VCaP (cell line): ENCODE results near the gene TACO1.

Experiments used
- H3K27ac ChIP-seq: fragments of 450-650 bp; 2 replicates; pipeline ENCODE4 v1.5.1; 2017
- CTCF ChIP-seq: fragments of 450-650 bp; conservative IDR thresholded peaks from 2 replicates; pipeline ENCODE4 v1.5.1; 2017; ENCODE audit warnings: mild to moderate bottlenecking, moderate library complexity

Gene TACO1

DNA sequence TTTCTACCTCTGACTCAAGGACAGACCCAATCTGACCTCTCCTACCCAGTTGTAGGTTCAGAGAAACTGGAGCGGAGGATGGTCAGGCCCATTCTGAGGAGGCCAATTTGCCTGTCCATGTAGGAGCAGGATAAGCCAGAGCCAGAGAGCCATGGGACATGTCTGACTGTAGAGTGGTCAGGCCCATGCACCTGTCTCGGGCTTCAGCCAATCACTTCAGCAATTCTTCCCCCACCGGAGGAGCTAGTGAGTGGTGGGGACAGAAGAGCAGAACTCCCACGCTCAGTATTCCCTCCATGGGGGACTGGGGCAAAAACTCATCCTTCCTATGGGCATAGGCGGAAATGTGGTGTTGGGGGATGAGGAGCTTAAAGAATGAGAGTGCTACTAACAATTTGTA lies 36.1 kb upstream of the TACO1 start:
- no peak overlapping the region for H3K27ac ChIP-seq
- no peak for TF ChIP-seq CTCF

GRCh38 chr17:63567229-63567628 lies 33.5 kb upstream of the TACO1 start:
- TF ChIP-seq CTCF = no peak
- no peak overlapping the region for H3K27ac ChIP-seq

GRCh38 chr17:63568563-63568962 lies 32.1 kb upstream of the TACO1 start:
- 0 out of 2 replicates have a peak overlapping the region, but pooled peaks have one; percentile 15 for H3K27ac ChIP-seq
- no peak for TF ChIP-seq CTCF

- no peak for TF ChIP-seq CTCF
Observed at GRCh38 chr17:63571632-63572310, 28.9 kb upstream of the TACO1 start.

GRCh38 chr17:63573634-63574033 lies 27.1 kb upstream of the TACO1 start:
- TF ChIP-seq CTCF = peak; percentile 77
- H3K27ac ChIP-seq = no peak overlapping the region

More at GRCh38 chr17:63571632-63572310, 28.9 kb upstream of the TACO1 start:
- H3K27ac ChIP-seq = no peak overlapping the region

- H3K27ac ChIP-seq = peak overlapping the region; percentile 3; the same call in 1 of the 2 replicates
Observed at GRCh38 chr17:63578027-63578768, 22.5 kb upstream of the TACO1 start.

More at GRCh38 chr17:63578027-63578768, 22.5 kb upstream of the TACO1 start:
- no peak for TF ChIP-seq CTCF
